Smooth muscle cell (in vitro differentiated cells): ENCODE results near the gene SAMD10. TPM values are rescaled to one million over a fixed set of nuclear protein-coding genes. Genes with fewer than 3 reads are reported as not detected.
"Not testable (repeated sequence)": the region's sequence is repeated elsewhere in the genome, so short reads cannot be mapped to it uniquely, and the experiment has no call there.

Experiments
- DNase-seq: peaks from one replicate; lab custom pipeline; 2025; ENCODE audit not compliant: unreplicated experiment; lab: John Stamatoyannopoulos, UW
- H2AFZ ChIP-seq: fragments of 200-600 bp; sonication (generic); 2 replicates; pipeline ENCODE4 v1.6.0; 2016; ENCODE audit warnings: antibody characterized with exemption, low read depth, mild to moderate bottlenecking
- H3F3A ChIP-seq: fragments of 200-600 bp; sonication (generic); 2 replicates; pipeline ENCODE4 v1.6.0; 2017; ENCODE audit warnings: antibody characterized with exemption, low read depth
- H3K27ac ChIP-seq: fragments of 200-600 bp; sonication (generic); 2 replicates; pipeline ENCODE4 v1.5.1; 2016; ENCODE audit warnings: low read depth, mild to moderate bottlenecking
- H3K27me3 ChIP-seq: fragments of 200-600 bp; sonication (generic); 2 replicates; pipeline ENCODE4 v1.6.1; 2016; ENCODE audit warnings: low read depth, mild to moderate bottlenecking
- H3K36me3 ChIP-seq: fragments of 200-600 bp; sonication (generic); 2 replicates; pipeline ENCODE4 v1.5.1; 2016; ENCODE audit warnings: low read depth
- H3K4me1 ChIP-seq: fragments of 200-600 bp; sonication (generic); 2 replicates; pipeline ENCODE4 v1.5.1; 2016; ENCODE audit warnings: low read depth
- H3K4me2 ChIP-seq: fragments of 200-600 bp; sonication (generic); 2 replicates; pipeline ENCODE4 v1.6.0; 2016; ENCODE audit warnings: mild to moderate bottlenecking
- H3K4me3 ChIP-seq: fragments of 200-600 bp; sonication (generic); 2 replicates; pipeline ENCODE4 v1.5.1; 2016; ENCODE audit warnings: mild to moderate bottlenecking
- H3K79me2 ChIP-seq: fragments of 200-600 bp; sonication (generic); 2 replicates; pipeline ENCODE4 v1.6.0; 2016; ENCODE audit warnings: low read depth, mild to moderate bottlenecking
- H3K9ac ChIP-seq: fragments of 200-600 bp; sonication (generic); 2 replicates; pipeline ENCODE4 v1.6.0; 2016; ENCODE audit warnings: low read depth
- H3K9me3 ChIP-seq: fragments of 200-600 bp; sonication (generic); replicated peaks from 2 replicates; pipeline ENCODE4 v1.5.1; 2016; ENCODE audit warnings: low read depth
- H4K20me1 ChIP-seq: fragments of 200-600 bp; sonication (generic); 2 replicates; pipeline ENCODE4 v1.6.0; 2016; ENCODE audit warnings: low read depth
- WGBS: methylation state at CpG from one replicate; pipeline ENCODE4 v1.1.7; 2016; ENCODE audit warnings: low lambda C conversion rate; 5-methylcytosine and 5-hydroxymethylcytosine counted together
- polyA plus RNA-seq: library from polyadenylated mRNA; unstranded; fragments of >200 nt; fragmentation: Nextera tagmentation; extraction: Ambion mirVana; gene quantifications from 2 replicates; pipeline ENCODE4 v1.2.1, GENCODE V29; 2016
- total RNA-seq: library from RNA; depleted of rRNA; stranded (reverse); fragments of >200 nt; gene quantifications from 2 replicates; pipeline ENCODE4 v1.2.3, GENCODE V29; 2014
- TF ChIP-seq, protein P1 (sequence below): fragments of 200-600 bp; sonication (generic); IDR thresholded peaks from 2 replicates; pipeline ENCODE4 v1.5.1; 2017; ENCODE audit warnings: borderline replicate concordance, mild to moderate bottlenecking, antibody characterized with exemption; ENCODE audit not compliant: insufficient read depth, poor library complexity, severe bottlenecking

Gene SAMD10
- total and polyA plus RNA-seq, 2 experiments from 2014 or later = 0.13 to 1.2 TPM

DNA sequence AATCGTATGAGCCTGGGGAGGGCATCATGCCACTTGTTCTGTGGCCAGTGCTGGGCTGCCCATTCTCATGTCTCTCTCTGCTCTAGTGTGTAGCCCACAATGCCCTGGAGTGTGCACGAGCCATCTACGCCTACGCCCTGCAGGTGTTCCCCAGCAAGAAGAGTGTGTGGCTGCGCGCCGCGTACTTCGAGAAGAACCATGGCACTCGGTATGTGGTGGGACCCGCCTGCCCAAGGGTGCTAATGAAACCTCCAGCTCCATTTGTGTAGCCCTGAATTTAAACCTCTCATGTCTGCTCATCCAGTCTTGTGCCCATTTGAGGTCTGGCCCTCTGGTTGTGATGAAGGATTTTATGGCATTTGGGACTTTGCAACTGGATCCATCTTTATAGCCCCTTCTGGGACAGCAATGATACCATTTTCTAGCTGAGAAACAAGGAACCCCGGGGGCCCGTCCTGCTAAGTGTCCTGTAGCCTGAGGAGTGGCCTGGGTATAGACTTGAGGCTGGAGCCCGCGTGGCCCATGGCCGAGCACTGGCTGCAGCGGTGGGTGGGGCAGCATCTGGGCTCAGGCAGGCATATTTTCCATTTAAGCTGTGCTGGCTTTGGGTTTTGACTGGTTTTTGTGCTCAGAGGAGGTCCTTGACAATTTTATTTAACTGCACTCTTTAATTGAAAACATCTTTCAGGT lies 43.4 kb upstream of the SAMD10 start:
- whole genome bisulfite sequencing = 98% methylated on average over 17 of the region's 17 CpGs

GRCh38 chr20:64021124-64021975 lies 41.9 kb upstream of the SAMD10 start:
- no peak for DNase-seq
- H2AFZ ChIP-seq = no peak overlapping the region
- H3K9ac ChIP-seq = no peak overlapping the region
- H4K20me1 ChIP-seq = peaks cover 7% of the 10 kb centered on the region
- 96% methylated on average over 36 of the region's 36 CpGs for WGBS
- no peak overlapping the region for H3K27ac ChIP-seq
- no peak overlapping the region for H3K4me2 ChIP-seq
- no peaks in the 10 kb centered on the region for H3F3A ChIP-seq
- no peak overlapping the region for H3K4me3 ChIP-seq
- H3K4me1 ChIP-seq = no peaks in the 10 kb centered on the region
- H3K9me3 ChIP-seq = no peaks in the 10 kb centered on the region
- peaks cover 8% of the 10 kb centered on the region for H3K36me3 ChIP-seq
- no peaks in the 10 kb centered on the region for H3K27me3 ChIP-seq
- TF ChIP-seq, protein P1, sequence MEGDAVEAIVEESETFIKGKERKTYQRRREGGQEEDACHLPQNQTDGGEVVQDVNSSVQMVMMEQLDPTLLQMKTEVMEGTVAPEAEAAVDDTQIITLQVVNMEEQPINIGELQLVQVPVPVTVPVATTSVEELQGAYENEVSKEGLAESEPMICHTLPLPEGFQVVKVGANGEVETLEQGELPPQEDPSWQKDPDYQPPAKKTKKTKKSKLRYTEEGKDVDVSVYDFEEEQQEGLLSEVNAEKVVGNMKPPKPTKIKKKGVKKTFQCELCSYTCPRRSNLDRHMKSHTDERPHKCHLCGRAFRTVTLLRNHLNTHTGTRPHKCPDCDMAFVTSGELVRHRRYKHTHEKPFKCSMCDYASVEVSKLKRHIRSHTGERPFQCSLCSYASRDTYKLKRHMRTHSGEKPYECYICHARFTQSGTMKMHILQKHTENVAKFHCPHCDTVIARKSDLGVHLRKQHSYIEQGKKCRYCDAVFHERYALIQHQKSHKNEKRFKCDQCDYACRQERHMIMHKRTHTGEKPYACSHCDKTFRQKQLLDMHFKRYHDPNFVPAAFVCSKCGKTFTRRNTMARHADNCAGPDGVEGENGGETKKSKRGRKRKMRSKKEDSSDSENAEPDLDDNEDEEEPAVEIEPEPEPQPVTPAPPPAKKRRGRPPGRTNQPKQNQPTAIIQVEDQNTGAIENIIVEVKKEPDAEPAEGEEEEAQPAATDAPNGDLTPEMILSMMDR = no peak
- no peaks in the 10 kb centered on the region for H3K79me2 ChIP-seq

More for the DNA sequence above, 43.4 kb upstream of the SAMD10 start:
- H2AFZ ChIP-seq = no peak overlapping the region
- no peaks in the 10 kb centered on the region for H3K9me3 ChIP-seq
- H3K4me1 ChIP-seq = no peaks in the 10 kb centered on the region
- H3K27me3 ChIP-seq = no peaks in the 10 kb centered on the region
- H3K79me2 ChIP-seq = no peaks in the 10 kb centered on the region
- H3K9ac ChIP-seq = no peak overlapping the region
- H3K27ac ChIP-seq = no peak overlapping the region
- DNase-seq = no peak
- peaks cover 4% of the 10 kb centered on the region for H3K36me3 ChIP-seq
- H3F3A ChIP-seq = no peaks in the 10 kb centered on the region
- TF ChIP-seq, protein P1 = no peak
- peaks cover 7% of the 10 kb centered on the region for H4K20me1 ChIP-seq
- H3K4me3 ChIP-seq = no peak overlapping the region
- H3K4me2 ChIP-seq = no peak overlapping the region

- Histone ChIP-seq H3F3A (no peaks in the 10 kb centered on the region), H3K9me3 (no peaks in the 10 kb centered on the region), H3K4me3 (no peak overlapping the region), H4K20me1 (peaks cover 14% of the 10 kb centered on the region), H3K36me3 (peaks cover 4% of the 10 kb centered on the region), H3K9ac (no peak overlapping the region), H3K27ac (no peak overlapping the region), H3K79me2 (no peaks in the 10 kb centered on the region), H2AFZ (no peak overlapping the region), H3K4me1 (no peaks in the 10 kb centered on the region), H3K27me3 (no peaks in the 10 kb centered on the region), H3K4me2 (no peak overlapping the region)
- WGBS = 97% methylated on average over 2 of the region's 2 CpGs
- TF ChIP-seq, protein P1 = no peak
- no peak for DNase-seq
Observed at GRCh38 chr20:64015635-64016034, 36.2 kb upstream of the SAMD10 start.

DNA sequence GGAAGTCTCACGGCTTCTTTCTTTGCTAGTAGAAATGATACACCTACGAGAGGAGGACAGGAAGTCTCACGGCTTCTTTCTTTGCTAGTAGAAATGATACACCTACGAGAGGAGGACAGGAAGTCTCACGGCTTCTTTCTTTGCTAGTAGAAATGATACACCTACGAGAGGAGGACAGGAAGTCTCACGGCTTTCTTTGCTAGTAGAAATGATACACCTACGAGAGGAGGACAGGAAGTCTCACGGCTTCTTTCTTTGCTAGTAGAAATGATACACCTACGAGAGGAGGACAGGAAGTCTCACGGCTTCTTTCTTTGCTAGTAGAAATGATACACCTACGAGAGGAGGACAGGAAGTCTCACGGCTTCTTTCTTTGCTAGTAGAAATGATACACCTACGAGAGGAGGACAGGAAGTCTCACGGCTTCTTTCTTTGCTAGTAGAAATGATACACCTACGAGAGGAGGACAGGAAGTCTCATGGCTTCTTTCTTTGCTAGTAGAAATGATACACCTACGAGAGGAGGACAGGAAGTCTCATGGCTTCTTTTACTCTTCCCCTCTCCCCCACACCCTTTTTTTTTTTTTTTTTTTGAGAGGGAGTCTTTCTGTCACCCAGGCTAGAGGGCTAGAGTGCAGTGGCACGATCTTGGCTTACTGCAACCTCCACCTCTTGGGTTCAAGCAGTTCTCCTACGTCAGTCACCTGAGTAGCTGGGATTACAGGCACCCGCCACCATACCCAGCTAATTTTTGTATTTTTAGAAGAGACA lies 33.1 kb upstream of the SAMD10 start:
- H3K79me2 ChIP-seq, H3K27me3 ChIP-seq, H3F3A ChIP-seq, H3K4me1 ChIP-seq, DNase-seq, H3K4me2 ChIP-seq, H3K9ac ChIP-seq, H3K4me3 ChIP-seq, H3K27ac ChIP-seq, H2AFZ ChIP-seq, H3K9me3 ChIP-seq: not testable (repeated sequence)
- 95% methylated on average over 10 of the region's 20 CpGs for WGBS
- Histone ChIP-seq H3K36me3 (peaks cover 16% of the 10 kb centered on the region), H4K20me1 (peaks cover 37% of the 10 kb centered on the region)
